PC-9 (cell line): ENCODE measurements around the gene MRPS14. TPM values are rescaled to one million over a fixed set of nuclear protein-coding genes. Genes with fewer than 3 reads are reported as not detected.

Source experiments
- BruUV-seq: library from RNA; stranded (reverse); fragments of 400-500 nt; replicated peaks from 2 replicates; lab custom pipeline; 2021; lab: Mats Ljungman, UMichigan
- CTCF ChIA-PET: fragments of 300-600 bp; sonication (Branson Sonifier 250); formaldehyde crosslinking; loops from one replicate; lab custom pipeline; 2022; ENCODE audit warnings: antibody characterized with exemption; lab: Charles Lee
- POLR2A ChIA-PET: fragments of 300-600 bp; sonication (Branson Sonifier 250); formaldehyde crosslinking; loops from one replicate; lab custom pipeline; 2022; ENCODE audit warnings: antibody characterized with exemption; ENCODE audit not compliant: unreplicated experiment; lab: Charles Lee
- DNase-seq, 2 experiments: peaks; one replicate each; pipeline versions ENCODE4 v3.0.0 to v3.0.0-alpha.2; 2015 to 2022; ENCODE audit warnings: mixed read lengths in 1 of 2
- H2AFZ ChIP-seq: fragments of 200-600 bp; sonication (generic); 2 replicates; pipeline ENCODE4 v1.8.1; 2017; ENCODE audit warnings: antibody characterized with exemption
- H3F3A ChIP-seq: fragments of 200-600 bp; sonication (generic); 2 replicates; pipeline ENCODE4 v1.8.1; 2017; ENCODE audit warnings: antibody characterized with exemption, mild to moderate bottlenecking, low read depth; ENCODE audit not compliant: insufficient read depth
- H3K27ac ChIP-seq: fragments of 200-600 bp; sonication (generic); 2 replicates; pipeline ENCODE4 v1.6.1; 2016; ENCODE audit warnings: mixed run types
- H3K27me3 ChIP-seq: fragments of 200-600 bp; sonication (generic); 2 replicates; pipeline ENCODE4 v1.6.1; 2016; ENCODE audit warnings: low read depth, mixed run types; ENCODE audit not compliant: insufficient read depth
- H3K36me3 ChIP-seq: fragments of 200-600 bp; sonication (generic); 2 replicates; pipeline ENCODE4 v1.6.1; 2016; ENCODE audit warnings: low read depth, mixed run types
- H3K4me1 ChIP-seq: fragments of 200-600 bp; sonication (generic); replicated peaks from 2 replicates; pipeline ENCODE4 v1.6.1; 2016; ENCODE audit warnings: mixed run types; ENCODE audit not compliant: insufficient read depth
- H3K4me2 ChIP-seq: fragments of 200-600 bp; sonication (generic); 2 replicates; pipeline ENCODE4 v1.6.1; 2017; ENCODE audit warnings: mixed run types
- H3K4me3 ChIP-seq: fragments of 200-600 bp; sonication (generic); 2 replicates; pipeline ENCODE4 v1.6.1; 2016; ENCODE audit warnings: mixed run types
- H3K79me2 ChIP-seq: fragments of 200-600 bp; sonication (generic); 2 replicates; pipeline ENCODE4 v1.6.1; 2017; ENCODE audit warnings: low read depth, mixed run types
- H3K9me2 ChIP-seq: fragments of 200-600 bp; sonication (generic); 2 replicates; pipeline ENCODE4 v1.8.1; 2017; ENCODE audit warnings: mild to moderate bottlenecking; ENCODE audit not compliant: insufficient read depth
- H3K9me3 ChIP-seq: fragments of 200-600 bp; sonication (generic); 2 replicates; pipeline ENCODE4 v1.8.1; 2016; ENCODE audit warnings: low read depth; ENCODE audit not compliant: insufficient read depth
- H4K20me1 ChIP-seq: fragments of 200-600 bp; sonication (generic); 2 replicates; pipeline ENCODE4 v1.8.1; 2017; ENCODE audit not compliant: insufficient read depth
- EZH2 ChIP-seq: fragments of 200-600 bp; sonication (generic); IDR thresholded peaks from 2 replicates; pipeline ENCODE4 v1.8.0; 2017; ENCODE audit warnings: antibody characterized with exemption, low read depth
- intact Hi-C: fragments of 100-400 bp; cut with micrococcal nuclease; formaldehyde crosslinking; loops from one replicate; pipeline ENCODE4 v1.10.0; 2022; ENCODE audit not compliant: unreplicated experiment
- total RNA-seq: library from RNA; stranded (reverse); gene quantifications from 2 replicates; pipeline ENCODE4 v1.2.3, GENCODE V29; 2021
- TF ChIP-seq, protein P1 (sequence below): fragments of 200-600 bp; sonication (generic); conservative IDR thresholded peaks from 2 replicates; pipeline ENCODE4 v1.6.1; 2017; ENCODE audit warnings: mixed run types, antibody characterized with exemption, mild to moderate bottlenecking, moderate library complexity

The MRPS14 gene
- total RNA-seq, 1 experiment from 2014 or later = 28.8 TPM

DNA sequence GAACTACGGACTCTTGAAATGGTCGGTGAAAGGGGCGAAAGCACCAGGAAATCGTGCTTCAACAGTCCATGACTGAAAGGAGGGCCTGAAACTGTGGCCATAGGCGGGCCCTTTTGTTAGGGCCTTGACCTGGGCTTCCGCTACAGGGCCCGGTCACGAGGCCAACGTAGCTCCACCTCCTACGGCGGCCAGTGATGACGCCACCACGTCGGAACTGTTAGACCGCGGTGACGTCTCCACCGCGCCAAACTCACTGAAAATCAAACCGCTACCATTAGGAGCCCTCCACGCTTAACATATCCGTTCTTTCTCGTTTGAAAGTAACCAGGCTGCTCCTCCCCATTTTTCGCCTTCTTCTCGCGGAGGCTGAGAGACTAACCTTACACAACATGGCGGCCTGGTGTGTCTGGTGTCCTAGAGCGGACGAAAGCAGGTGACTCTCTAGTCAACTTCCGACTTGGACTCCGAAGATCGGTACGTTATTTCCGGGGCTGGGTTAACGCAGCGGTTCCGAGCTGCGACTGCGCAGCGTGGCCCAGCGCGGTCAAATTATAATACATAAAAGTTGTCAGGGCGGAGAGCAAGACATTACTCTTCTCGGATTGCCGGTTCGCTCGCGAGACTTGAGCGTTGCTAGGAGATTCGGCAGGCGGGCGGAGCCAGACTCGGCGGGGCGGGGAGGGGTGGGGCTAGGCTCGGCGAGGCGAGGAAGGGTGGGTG is 23.8 kb downstream of the MRPS14 start:
- intact Hi-C loops = loop anchor here (1.0 to 5.0 kb wide), 5 partner anchors 35 to 1131 kb away; partner anchors contain the start of gene ZBTB37
- peak; percentile 94 to 95 for DNase-seq

GRCh38 chr1:174998569-174999215 is 24.5 kb downstream of the MRPS14 start:
- intact Hi-C loops = loop anchor here (1.0 to 5.0 kb wide), 6 partner anchors 34 to 1130 kb away; partner anchors contain the start of gene ZBTB37
- ChIA-PET POLR2A (interaction anchor here (0.6 to 2.3 kb wide), 9 partner anchors 24 to 269 kb away, joined by 4 to 24 read pairs (median 7); partner anchors contain the start of gene MRPS14), CTCF (interaction anchor here (0.5 kb wide), 1 partner anchor 118 kb away, joined by 6 read pairs; no protein-coding TSS in a partner anchor)

More for the DNA sequence above, 23.8 kb downstream of the MRPS14 start:
- H4K20me1 ChIP-seq = no peaks in the 10 kb centered on the region; the same call in 1 of the 2 replicates
- peak overlapping the region; percentile 97 for H3K4me2 ChIP-seq
- H2AFZ ChIP-seq = peak overlapping the region; percentile 89
- CTCF ChIA-PET = no interaction called here
- peak overlapping the region; percentile 97 for H3K27ac ChIP-seq
- H3K9me3 ChIP-seq = no peaks in the 10 kb centered on the region
- 0 out of 2 replicates have a peak, but pooled peaks cover 3% of the 10 kb centered on the region for H3K36me3 ChIP-seq
- BruUV-seq = TSS peak; percentile 85
- H3K27me3 ChIP-seq = no peaks in the 10 kb centered on the region
- peak overlapping the region; percentile 94 for H3K4me3 ChIP-seq
- peaks cover 8% of the 10 kb centered on the region for H3F3A ChIP-seq
- POLR2A ChIA-PET = interaction anchor here (0.5 to 2.3 kb wide), 13 partner anchors 20 to 1344 kb away, joined by 3 to 24 read pairs (median 7); partner anchors contain the start of gene MRPS14
- TF ChIP-seq, protein P1, sequence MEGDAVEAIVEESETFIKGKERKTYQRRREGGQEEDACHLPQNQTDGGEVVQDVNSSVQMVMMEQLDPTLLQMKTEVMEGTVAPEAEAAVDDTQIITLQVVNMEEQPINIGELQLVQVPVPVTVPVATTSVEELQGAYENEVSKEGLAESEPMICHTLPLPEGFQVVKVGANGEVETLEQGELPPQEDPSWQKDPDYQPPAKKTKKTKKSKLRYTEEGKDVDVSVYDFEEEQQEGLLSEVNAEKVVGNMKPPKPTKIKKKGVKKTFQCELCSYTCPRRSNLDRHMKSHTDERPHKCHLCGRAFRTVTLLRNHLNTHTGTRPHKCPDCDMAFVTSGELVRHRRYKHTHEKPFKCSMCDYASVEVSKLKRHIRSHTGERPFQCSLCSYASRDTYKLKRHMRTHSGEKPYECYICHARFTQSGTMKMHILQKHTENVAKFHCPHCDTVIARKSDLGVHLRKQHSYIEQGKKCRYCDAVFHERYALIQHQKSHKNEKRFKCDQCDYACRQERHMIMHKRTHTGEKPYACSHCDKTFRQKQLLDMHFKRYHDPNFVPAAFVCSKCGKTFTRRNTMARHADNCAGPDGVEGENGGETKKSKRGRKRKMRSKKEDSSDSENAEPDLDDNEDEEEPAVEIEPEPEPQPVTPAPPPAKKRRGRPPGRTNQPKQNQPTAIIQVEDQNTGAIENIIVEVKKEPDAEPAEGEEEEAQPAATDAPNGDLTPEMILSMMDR = no peak
- TF ChIP-seq EZH2 = no peak
- H3K4me1 ChIP-seq = peaks cover 41% of the 10 kb centered on the region
- H3K79me2 ChIP-seq = peaks cover 52% of the 10 kb centered on the region
- no peaks in the 10 kb centered on the region for H3K9me2 ChIP-seq

More at GRCh38 chr1:174998569-174999215, 24.5 kb downstream of the MRPS14 start:
- BruUV-seq = no TSS peak
- Histone ChIP-seq H3K9me3 (no peaks in the 10 kb centered on the region), H2AFZ (peak overlapping the region; percentile 89), H3K4me1 (peaks cover 41% of the 10 kb centered on the region), H3K4me3 (peak overlapping the region; percentile 89), H4K20me1 (no peaks in the 10 kb centered on the region; the same call in 1 of the 2 replicates), H3K27ac (peak overlapping the region; percentile 97), H3K9me2 (no peaks in the 10 kb centered on the region), H3F3A (peaks cover 5% of the 10 kb centered on the region; the same call in 1 of the 2 replicates), H3K4me2 (peak overlapping the region; percentile 97), H3K27me3 (no peaks in the 10 kb centered on the region), H3K79me2 (peaks cover 45% of the 10 kb centered on the region), H3K36me3 (no peaks in the 10 kb centered on the region)
- DNase-seq = peak; percentile 38 to 68
- TF ChIP-seq, protein P1 = peak; percentile 92
- TF ChIP-seq EZH2 = no peak
